Measurements from ENCODE around the gene CHRNA4. TPM values are rescaled to one million over a fixed set of nuclear protein-coding genes. Genes with fewer than 3 reads are reported as not detected.

The CHRNA4 gene
- polyA plus RNA-seq (ENCODE audit: insufficient read length in 4 of 4) = 10 to 100 TPM in 2 of 4 donors, 1 to 10 TPM in 2; 1.6 to 24.5 (median 7.5) TPM

DNA sequence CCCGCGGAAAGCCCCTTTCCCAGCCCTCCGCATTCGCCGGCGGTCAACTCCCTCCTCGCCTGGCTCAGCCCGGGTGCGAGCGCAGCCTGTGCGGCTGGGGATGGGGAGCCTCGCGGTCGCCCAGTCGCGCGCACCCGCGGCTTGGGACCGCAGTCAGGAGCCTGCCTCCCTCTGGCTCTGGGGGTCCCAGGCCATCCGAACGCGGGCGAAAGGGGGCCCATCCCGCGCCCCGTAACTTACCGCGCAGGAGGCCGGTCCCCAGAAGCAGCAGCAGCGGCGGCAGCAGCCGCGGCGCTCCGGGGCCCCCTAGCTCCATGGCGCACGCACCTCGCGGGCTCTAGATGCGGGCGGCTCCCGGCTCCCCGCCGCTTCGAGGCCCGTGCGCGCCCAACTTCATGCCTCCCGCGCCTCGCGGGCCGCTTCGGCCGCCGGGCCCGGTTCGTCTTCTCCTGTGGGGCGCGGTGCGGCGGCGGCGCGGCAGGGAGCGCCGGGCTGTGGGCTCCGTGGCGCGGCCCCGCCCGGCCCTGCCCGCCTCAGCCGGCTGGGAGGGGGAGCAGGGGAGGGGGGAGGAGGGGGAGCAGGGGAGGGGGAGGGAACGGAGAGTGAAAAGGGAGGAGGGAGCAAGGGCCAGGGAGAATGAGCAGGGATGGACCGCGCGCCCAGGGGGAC, at the start of gene CHRNA4:
Gene CHRNA4, minus strand, starts transcription at position 500 of the 669 bp plus-strand sequence. Its CDS starts 184 bp downstream, at position 316.
- no peak for DNase-seq (ENCODE audit: low read depth in 4 of 4, low spot score in 3 of 4)

DNA sequence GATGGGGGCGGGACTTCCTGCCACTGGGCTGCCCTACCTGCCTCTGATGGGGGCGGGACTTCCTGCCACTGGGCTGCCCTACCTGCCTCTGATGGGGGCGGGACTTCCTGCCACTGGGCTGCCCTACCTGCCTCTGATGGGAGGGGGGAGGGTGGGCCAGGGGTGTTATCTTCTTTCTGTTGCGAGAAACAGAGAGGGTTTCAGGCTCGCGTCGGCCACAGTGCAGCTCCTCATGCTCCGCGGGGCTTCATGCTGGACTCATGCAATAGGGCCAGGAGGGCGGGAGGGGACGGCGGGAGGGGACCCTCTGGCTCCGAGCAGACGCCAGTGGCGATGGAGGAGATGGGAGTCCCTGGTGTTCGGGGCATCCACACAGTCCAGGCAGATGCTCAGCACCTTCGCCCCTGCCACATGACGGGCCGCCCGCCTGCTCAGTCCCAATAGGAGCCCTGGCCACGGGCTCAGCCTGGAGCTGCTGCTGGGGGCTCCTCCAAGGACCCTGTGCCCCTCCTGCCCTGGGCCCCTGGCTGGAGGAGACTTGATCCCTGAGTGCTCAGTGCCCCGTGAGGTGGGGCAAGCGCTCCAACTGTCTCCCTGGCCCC, 48.8 kb upstream of the CHRNA4 start:
- DNase-seq (ENCODE audit: low read depth in 4 of 4, low spot score in 3 of 4) = no peak

- DNase-seq (ENCODE audit: low read depth in 4 of 4, low spot score in 3 of 4) = no peak
Measured at GRCh38 chr20:63409066-63409833, 48.1 kb upstream of the CHRNA4 start.

DNA sequence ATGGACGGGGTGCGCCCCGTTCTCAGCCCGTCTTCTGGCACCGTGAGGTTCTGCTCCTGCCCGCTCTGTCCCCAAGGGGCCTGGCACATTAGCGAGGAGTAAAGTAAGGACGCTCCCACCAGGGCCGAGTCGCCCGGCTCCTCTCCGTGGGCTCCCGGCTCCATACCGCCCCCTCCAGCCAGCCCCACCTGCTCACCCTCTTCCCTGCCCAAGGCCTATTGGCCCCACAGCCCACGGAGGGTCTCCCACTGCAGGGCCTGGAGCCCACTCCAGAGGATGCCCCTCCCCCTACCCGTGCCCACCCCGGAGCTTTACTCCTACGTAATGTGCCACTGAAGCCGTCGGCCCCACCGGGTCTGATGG, 47.5 kb upstream of the CHRNA4 start:
- DNase-seq (ENCODE audit: low read depth in 4 of 4, low spot score in 3 of 4) = no peak

DNA sequence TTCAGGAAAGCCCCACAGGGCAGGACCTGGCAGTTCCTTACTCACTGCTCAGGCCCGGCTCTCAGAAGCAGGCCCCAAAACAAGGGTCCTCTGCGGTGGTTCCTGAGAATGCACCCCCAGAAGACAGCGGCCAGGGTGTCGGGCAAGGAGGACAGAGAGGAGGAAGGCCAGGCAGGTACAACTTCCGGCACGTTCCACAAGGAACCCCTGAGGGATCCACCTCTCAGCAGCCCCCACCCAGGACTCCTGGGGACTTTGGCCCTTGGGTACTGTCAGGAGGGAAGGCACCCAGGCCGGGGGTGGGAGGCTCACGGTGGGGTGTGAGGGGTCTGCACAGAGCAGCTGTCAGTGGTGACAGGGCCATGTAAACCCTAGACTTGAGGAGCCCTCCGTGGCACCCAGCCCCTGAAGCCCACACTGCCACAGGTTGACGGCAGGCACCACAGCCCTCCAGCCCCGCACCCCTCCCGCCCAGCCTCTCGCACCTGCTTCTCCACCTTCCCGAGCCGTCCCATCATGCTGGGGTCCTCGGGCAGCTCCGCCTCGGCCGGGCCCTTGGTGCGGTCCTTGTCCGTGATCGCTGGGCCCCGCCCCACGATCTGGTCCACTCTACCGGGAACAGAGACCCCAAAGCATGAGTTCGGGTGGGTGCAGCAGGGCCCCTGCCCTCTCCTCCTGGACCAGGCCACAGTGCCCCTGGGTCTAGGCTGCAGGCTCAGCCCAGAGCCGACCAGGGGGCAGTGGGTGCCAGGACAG, 47.0 kb upstream of the CHRNA4 start:
- no peak for DNase-seq (ENCODE audit: low read depth in 4 of 4, low spot score in 3 of 4)

- DNase-seq (ENCODE audit: low read depth in 4 of 4, low spot score in 3 of 4) = no peak
Measured at GRCh38 chr20:63406617-63407245, 45.6 kb upstream of the CHRNA4 start.

- DNase-seq (ENCODE audit: low read depth in 4 of 4, low spot score in 3 of 4) = no peak
Measured at GRCh38 chr20:63406011-63406410, 44.9 kb upstream of the CHRNA4 start.

GRCh38 chr20:63405102-63405730, 44.1 kb upstream of the CHRNA4 start:
- no peak for DNase-seq (ENCODE audit: low read depth in 4 of 4, low spot score in 3 of 4)

DNA sequence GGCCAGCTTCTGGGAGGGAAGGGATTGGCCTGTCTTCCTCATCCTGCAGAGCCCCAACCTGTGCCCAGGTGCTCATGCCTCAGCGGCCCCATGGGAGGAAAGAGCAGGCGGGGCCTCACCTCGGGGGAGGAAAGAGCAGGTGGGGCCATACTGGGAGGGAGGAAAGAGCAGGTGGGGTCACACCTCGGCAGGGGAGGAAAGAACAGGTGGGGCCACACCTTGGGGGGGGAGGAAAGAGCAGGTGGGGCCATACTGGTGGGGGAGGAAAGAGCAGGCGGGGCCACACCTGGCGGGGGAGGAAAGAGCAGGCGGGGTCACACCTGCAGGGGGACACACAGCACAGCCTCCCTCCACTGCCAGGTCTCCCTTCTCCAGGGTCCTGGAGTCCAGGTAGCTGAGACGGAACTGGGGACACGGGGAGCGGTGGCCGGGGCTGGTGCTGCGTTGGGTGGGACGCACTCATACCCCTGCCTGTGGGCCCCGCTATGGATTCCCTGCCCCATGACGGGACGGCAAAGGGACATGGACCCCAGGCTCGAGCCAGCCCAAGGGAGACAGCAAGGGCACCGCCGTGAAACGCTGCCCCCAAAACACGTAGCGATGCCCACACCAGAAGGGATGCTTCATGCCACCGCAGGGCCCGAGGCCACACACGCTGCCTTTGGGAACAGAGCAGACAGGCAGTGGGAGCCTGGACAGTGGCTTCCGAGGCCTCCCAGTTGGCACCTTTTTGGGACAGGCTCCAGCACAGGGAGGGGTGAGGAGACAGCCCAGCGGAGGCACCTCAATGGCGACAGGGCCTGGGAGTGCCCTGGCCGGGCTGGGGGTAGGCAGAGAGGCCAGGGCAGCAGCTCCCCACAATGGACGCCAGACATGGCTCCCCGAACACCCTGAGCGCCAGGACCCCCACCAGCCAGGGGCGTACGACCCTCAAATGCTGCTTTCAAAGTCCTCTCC, 43.3 kb upstream of the CHRNA4 start:
- DNase-seq (ENCODE audit: low read depth in 4 of 4, low spot score in 3 of 4) = no peak

- no peak for DNase-seq (ENCODE audit: low read depth in 4 of 4, low spot score in 3 of 4)
Measured at GRCh38 chr20:63403403-63404105, 42.4 kb upstream of the CHRNA4 start.

DNA sequence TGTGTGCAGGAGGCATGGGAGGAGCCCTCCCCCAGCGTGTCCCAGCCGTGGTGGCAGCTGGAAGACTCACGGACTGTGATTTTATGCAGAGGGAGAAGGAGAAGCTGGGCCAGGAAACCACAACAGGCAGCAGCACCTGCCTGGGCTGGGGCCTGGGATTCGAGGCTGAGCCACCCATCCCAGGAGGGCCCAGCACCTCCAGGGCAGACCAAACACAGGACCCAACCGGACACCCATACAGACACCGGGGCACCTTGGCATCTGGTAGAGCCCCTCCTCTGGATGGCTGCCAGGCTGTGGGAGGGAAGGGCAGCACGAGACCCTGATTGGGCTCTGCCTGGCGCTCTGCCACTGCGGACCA, 41.7 kb upstream of the CHRNA4 start:
- DNase-seq (ENCODE audit: low read depth in 4 of 4, low spot score in 3 of 4) = no peak

- no peak for DNase-seq (ENCODE audit: low read depth in 4 of 4, low spot score in 3 of 4)
Measured at GRCh38 chr20:63402181-63402859, 41.2 kb upstream of the CHRNA4 start.

DNA sequence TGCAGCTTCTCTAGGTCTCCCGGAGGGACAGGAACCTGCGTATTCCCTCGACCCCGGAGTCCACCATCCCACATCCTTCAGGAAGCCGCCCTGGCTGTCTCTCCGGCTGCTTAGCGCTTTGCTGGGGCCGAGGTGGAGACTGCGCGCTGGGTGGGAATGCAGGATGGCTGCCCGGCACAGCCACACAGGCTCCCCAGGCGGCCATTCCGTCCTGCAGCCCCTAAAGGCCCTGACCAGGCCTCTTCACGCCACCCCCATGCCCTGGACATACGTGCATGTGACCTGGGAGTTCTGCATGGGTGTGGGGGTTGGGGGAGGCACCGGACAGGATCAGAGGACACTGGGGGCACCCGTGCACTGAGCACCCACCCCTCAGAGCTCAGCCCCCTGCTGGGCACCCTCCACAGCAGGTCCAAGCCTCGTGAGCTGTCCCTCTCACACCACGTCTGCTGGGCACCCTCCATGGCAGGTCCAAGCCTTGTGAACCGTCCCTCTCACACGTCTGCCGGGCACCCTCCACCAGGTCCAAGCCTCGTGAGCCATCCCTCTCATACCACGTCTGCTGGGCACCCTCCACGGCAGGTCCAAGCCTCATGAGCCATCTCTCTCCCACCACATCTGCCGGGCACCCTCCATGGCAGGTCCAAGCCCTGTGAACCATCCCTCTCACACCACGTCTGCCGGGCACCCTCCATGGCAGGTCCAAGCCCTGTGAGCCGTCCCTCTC, 40.4 kb upstream of the CHRNA4 start:
- DNase-seq (ENCODE audit: low read depth in 4 of 4, low spot score in 3 of 4) = no peak

DNA sequence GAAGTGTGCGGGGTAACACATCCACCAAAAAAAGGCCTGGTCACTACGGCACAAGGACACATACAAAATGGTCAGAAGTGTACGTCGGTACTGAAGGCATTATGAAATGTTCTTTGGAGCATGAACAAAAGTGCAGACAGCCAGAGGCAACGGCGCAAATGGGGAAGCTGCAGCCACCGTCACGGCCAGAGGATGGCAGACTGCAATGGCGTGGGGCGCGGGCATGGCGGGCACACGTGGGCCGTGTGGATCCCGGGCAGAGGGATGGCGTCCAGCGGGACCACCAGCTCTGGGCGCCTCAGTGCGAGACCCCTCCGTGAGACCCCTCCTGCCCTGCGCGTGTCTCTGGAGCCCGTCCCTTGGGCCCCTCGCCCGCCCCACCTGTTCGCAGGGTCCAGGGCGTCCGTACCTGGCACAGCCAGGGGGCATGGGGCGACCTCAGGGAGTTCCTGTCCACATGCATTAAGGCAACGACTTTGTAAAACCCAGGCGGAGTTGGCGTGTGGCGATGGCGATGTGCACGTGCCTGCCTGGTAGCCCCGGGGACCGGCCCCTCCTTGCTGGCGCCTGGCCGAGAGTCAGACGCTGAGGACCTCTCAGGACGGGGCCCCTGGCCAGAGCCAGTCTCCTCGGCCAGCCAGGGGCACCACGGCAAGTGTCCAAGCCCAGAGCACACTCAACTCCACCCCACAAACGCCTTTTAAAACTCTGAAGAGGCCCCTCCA, 39.5 kb upstream of the CHRNA4 start:
- no peak for DNase-seq (ENCODE audit: low read depth in 4 of 4, low spot score in 3 of 4)

- DNase-seq (ENCODE audit: low read depth in 4 of 4, low spot score in 3 of 4) = no peak
Measured at GRCh38 chr20:63399596-63400375, 38.6 kb upstream of the CHRNA4 start.

Data from left renal pelvis (tissue), 4 donors.